DOHH2 (cell line): ENCODE measurements around the gene DDX41.

Experiments used
- EZH2phosphoT487 ChIP-seq: fragments of 200-600 bp; sonication (generic); IDR thresholded peaks from 2 replicates; pipeline ENCODE4 v1.6.1; 2017; ENCODE audit warnings: borderline replicate concordance, mild to moderate bottlenecking, antibody characterized with exemption, low read length, moderate library complexity, mixed read lengths
- TF ChIP-seq, protein P1 (sequence below): fragments of 200-600 bp; sonication (generic); IDR thresholded peaks from one replicate; pipeline ENCODE4 v1.5.1; 2014; ENCODE audit warnings: antibody characterized with exemption, mild to moderate bottlenecking, low read depth, low read length; ENCODE audit not compliant: poor library complexity, severe bottlenecking

DNA sequence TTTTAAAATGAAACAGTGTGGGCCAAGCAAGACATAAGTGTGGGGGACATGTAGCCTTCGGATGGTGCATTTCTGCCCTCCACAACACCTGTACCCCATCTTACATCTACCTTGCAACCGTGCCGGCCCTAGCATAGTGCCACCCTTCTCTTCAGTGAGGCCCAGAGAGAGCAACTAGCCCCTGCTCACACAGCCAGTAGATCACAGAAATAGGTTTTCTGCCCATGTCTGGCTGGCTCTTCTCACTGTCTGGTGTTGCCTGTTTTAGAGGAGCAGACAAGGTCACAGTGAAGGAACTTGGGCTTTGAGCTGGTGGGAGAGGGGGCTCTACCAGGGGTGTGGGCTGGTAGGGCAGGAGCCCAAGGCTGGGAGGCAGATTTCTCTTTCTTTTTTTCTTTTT lies 30.5 kb downstream of the DDX41 start:
- no peak for TF ChIP-seq EZH2phosphoT487
- TF ChIP-seq, protein P1, sequence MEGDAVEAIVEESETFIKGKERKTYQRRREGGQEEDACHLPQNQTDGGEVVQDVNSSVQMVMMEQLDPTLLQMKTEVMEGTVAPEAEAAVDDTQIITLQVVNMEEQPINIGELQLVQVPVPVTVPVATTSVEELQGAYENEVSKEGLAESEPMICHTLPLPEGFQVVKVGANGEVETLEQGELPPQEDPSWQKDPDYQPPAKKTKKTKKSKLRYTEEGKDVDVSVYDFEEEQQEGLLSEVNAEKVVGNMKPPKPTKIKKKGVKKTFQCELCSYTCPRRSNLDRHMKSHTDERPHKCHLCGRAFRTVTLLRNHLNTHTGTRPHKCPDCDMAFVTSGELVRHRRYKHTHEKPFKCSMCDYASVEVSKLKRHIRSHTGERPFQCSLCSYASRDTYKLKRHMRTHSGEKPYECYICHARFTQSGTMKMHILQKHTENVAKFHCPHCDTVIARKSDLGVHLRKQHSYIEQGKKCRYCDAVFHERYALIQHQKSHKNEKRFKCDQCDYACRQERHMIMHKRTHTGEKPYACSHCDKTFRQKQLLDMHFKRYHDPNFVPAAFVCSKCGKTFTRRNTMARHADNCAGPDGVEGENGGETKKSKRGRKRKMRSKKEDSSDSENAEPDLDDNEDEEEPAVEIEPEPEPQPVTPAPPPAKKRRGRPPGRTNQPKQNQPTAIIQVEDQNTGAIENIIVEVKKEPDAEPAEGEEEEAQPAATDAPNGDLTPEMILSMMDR = no peak
